Endothelial cell of umbilical vein (primary cell): Measurements from ENCODE around the gene TFAP2E.

ENCODE experiments used
- CTCF ChIP-seq, 2 donors: IDR thresholded peaks; 1 replicate in 1 of 2; 2 replicates in 1 of 2; pipeline ENCODE4 v1.5.1; 2011; ENCODE audit warnings: low read length in 2 of 2, mild to moderate bottlenecking in 2 of 2, moderate library complexity in 2 of 2, control low read depth in 1 of 2, inconsistent platforms in 1 of 2, low read depth in 1 of 2; ENCODE audit not compliant: insufficient read depth in 1 of 2; ENCODE audit errors: extremely low read depth in 1 of 2
- EZH2 ChIP-seq: IDR thresholded peaks from 2 replicates; pipeline ENCODE4 v1.6.1; 2012; ENCODE audit warnings: borderline replicate concordance, low read depth, mild to moderate bottlenecking, moderate library complexity, low read length, inconsistent platforms; ENCODE audit not compliant: severe bottlenecking
- GATA2 ChIP-seq: IDR thresholded peaks from 2 replicates; pipeline ENCODE4 v1.7.0; 2011; ENCODE audit warnings: low read depth, mild to moderate bottlenecking, moderate library complexity, mixed read lengths, low read length; ENCODE audit not compliant: insufficient read length, insufficient read depth
- JUN ChIP-seq: IDR thresholded peaks from 2 replicates; pipeline ENCODE4 v1.6.1; 2011; ENCODE audit warnings: borderline replicate concordance, low read depth; ENCODE audit not compliant: insufficient read length, insufficient read depth
- MAX ChIP-seq: IDR thresholded peaks from 2 replicates; pipeline ENCODE4 v1.6.1; 2011; ENCODE audit not compliant: insufficient read depth, insufficient read length
- POLR2A ChIP-seq: IDR thresholded peaks from 2 replicates; pipeline ENCODE4 v1.6.1; 2012; ENCODE audit warnings: low read depth, mild to moderate bottlenecking, control low read depth, low read length
- POLR2AphosphoS5 ChIP-seq: IDR thresholded peaks from 2 replicates; pipeline ENCODE4 v1.6.1; 2012; ENCODE audit warnings: low read depth, mild to moderate bottlenecking, control low read depth, low read length, moderate library complexity; ENCODE audit not compliant: insufficient read depth

- no peak for TF ChIP-seq POLR2A
- TF ChIP-seq CTCF (IDR thresholded peaks at IDR 0.05; ENCODE audit: extremely low read depth in 1 of 2, insufficient read depth in 1 of 2, low read depth in 1 of 2, low read length in 2 of 2) = no peak
- no peak for TF ChIP-seq POLR2AphosphoS5
- TF ChIP-seq JUN = no peak
- TF ChIP-seq MAX = no peak
- TF ChIP-seq EZH2 = no peak
- no peak for TF ChIP-seq GATA2
These were observed 38.5 kb downstream of the TFAP2E start for GRCh38 chr1:35611655-35612054.
